HepG2 (cell line): ENCODE data around the gene GJC2. TPM values are rescaled to one million over a fixed set of nuclear protein-coding genes. Genes with fewer than 3 reads are reported as not detected.

Experiments used
- ATAC-seq: fragments of 200-7000 bp; cut with Tn5 transposase; 3 replicates; pipeline ENCODE4 v1.9.1; 2020; ENCODE audit warnings: mild to moderate bottlenecking, moderate library complexity
- BruUV-seq: library from RNA; stranded (reverse); fragments of 400-500 nt; replicated peaks from 2 replicates; lab custom pipeline; 2021; lab: Mats Ljungman, UMichigan
- CTCF ChIA-PET: fragments of 300-600 bp; formaldehyde crosslinking; extraction: SDS; loops from one replicate; lab custom pipeline; 2021; ENCODE audit warnings: low total read pairs, inconsistent platforms, low intra/inter-chr PET ratio; lab: Yijun Ruan, JAX
- POLR2A ChIA-PET: fragments of 350-600 bp; sonication (Branson Sonifier 250); formaldehyde crosslinking; loops from one replicate; lab custom pipeline; 2020; ENCODE audit warnings: antibody characterized with exemption, inconsistent platforms; lab: Yijun Ruan, JAX
- DNase-seq: peaks from one replicate; pipeline ENCODE4 v3.0.0-alpha.2; 2015; ENCODE audit warnings: low spot score
- FAIRE-seq: peaks from 3 replicates; lab custom pipeline; 2011; peaks lifted over from hg19 to GRCh38; lab: Jason Lieb, UNC
- H2AFZ ChIP-seq: one replicate; pipeline ENCODE4 v1.6.1; 2011; ENCODE audit warnings: low read length, inconsistent platforms
- H3K27ac ChIP-seq: fragments of 300-600 bp; 3 replicates; pipeline ENCODE4 v1.8.0; 2011; ENCODE audit warnings: mixed run types, mild to moderate bottlenecking, mixed read lengths, low read length, inconsistent platforms; ENCODE audit not compliant: insufficient read depth; ENCODE audit errors: extremely low read length
- H3K27me3 ChIP-seq, 2 experiments: fragments of 200-600 bp in 1 of 2; 2 replicates in 1 of 2; 3 replicates in 1 of 2; pipeline versions ENCODE4 v1.6.0 to v1.8.0; 2011; ENCODE audit warnings: low read length in 2 of 2, mild to moderate bottlenecking in 2 of 2, moderate library complexity in 2 of 2, inconsistent platforms in 1 of 2; ENCODE audit not compliant: insufficient read depth in 2 of 2, control insufficient read depth in 1 of 2
- H3K36me3 ChIP-seq, 2 experiments: fragments of 200-600 bp in 1 of 2; replicated peaks in 1 of 2; 2 replicates in 1 of 2; 3 replicates in 1 of 2; pipeline versions ENCODE4 v1.5.1 to v1.8.0; 2011; ENCODE audit warnings: low read length in 2 of 2, inconsistent platforms in 1 of 2; ENCODE audit not compliant: insufficient read depth in 2 of 2, control insufficient read depth in 1 of 2
- H3K4me1 ChIP-seq: 2 replicates; pipeline ENCODE4 v1.5.1; 2012; ENCODE audit warnings: low read length, inconsistent platforms; ENCODE audit not compliant: insufficient read depth
- H3K4me2 ChIP-seq: 2 replicates; pipeline ENCODE4 v1.6.0; 2011; ENCODE audit warnings: low read depth, low read length, inconsistent platforms
- H3K4me3 ChIP-seq, 3 experiments: fragments of 200-600 bp in 1 of 3; sonication (generic), shearing (Covaris generic) in 1 of 3; replicated peaks in 1 of 3; 2 replicates each; pipeline ENCODE4 v1.5.1; 2011 to 2016; ENCODE audit warnings: low read length in 3 of 3, inconsistent platforms in 2 of 3, low read depth in 2 of 3, mild to moderate bottlenecking in 2 of 3, control low read depth in 1 of 3, mixed read lengths in 1 of 3; ENCODE audit not compliant: insufficient read depth in 1 of 3
- H3K79me2 ChIP-seq: one replicate; pipeline ENCODE4 v1.6.1; 2011; ENCODE audit warnings: low read length, inconsistent platforms; ENCODE audit not compliant: insufficient read depth
- H3K9ac ChIP-seq: 2 replicates; pipeline ENCODE4 v1.6.0; 2011; ENCODE audit warnings: mild to moderate bottlenecking, low read depth, low read length, inconsistent platforms; ENCODE audit not compliant: insufficient read depth
- H3K9me3 ChIP-seq: 2 replicates; pipeline ENCODE4 v1.5.1; 2012; ENCODE audit warnings: mild to moderate bottlenecking, low read length
- H4K20me1 ChIP-seq: 2 replicates; pipeline ENCODE4 v1.6.0; 2011; ENCODE audit warnings: inconsistent platforms, mild to moderate bottlenecking, low read length, moderate library complexity; ENCODE audit not compliant: insufficient read depth
- MZF1 ChIP-seq: sonication (generic); formaldehyde crosslinking; IDR thresholded peaks from 2 replicates; pipeline ENCODE4 v1.8.1; 2023; ENCODE audit warnings: mild to moderate bottlenecking, missing genetic modification reagents, borderline replicate concordance
- NFRKB ChIP-seq: fragments of 450-650 bp; IDR thresholded peaks from 2 replicates; pipeline ENCODE4 v1.6.1; 2017
- ZNF235 ChIP-seq: sonication (generic); formaldehyde crosslinking; IDR thresholded peaks from 2 replicates; pipeline ENCODE4 v1.8.1; 2023; ENCODE audit warnings: mild to moderate bottlenecking, missing genetic modification reagents, borderline replicate concordance
- WGBS: methylation state at CpG from one replicate; pipeline ENCODE4 v1.1.6; 2017; ENCODE audit warnings: low lambda C conversion rate; 5-methylcytosine and 5-hydroxymethylcytosine counted together
- in situ Hi-C: cut with HindIII; loops from 2 replicates; pipeline ENCODE4 v1.10.0; 2017; ENCODE audit warnings: low pct_unique_long_range_greater_than_20kb; ENCODE audit not compliant: extremely low pct_ligation_motif_present
- intact Hi-C: fragments of 100-400 bp; cut with micrococcal nuclease; formaldehyde crosslinking; loops from one replicate; pipeline ENCODE4 v1.10.0; 2022; ENCODE audit not compliant: unreplicated experiment
- polyA plus RNA-seq, 8 experiments: library from polyadenylated mRNA; depleted of rRNA in 3 of 8; stranded (reverse) in 7 of 8; unstranded in 1 of 8; fragments of >200 nt; fragmentation: Illumina TruSeq in 4 of 8; extraction: Trizol in 4 of 8; gene quantifications; 2 replicates each; pipeline versions ENCODE4 v1.2.1 to v1.2.3, GENCODE V29; 2011 to 2016; ENCODE audit warnings: low read depth in 4 of 8, missing spikeins in 1 of 8, mixed read lengths in 1 of 8; ENCODE audit not compliant: insufficient read depth in 1 of 8
- total RNA-seq, 5 experiments: library from RNA; depleted of rRNA; stranded (reverse); fragments of >200 nt; fragmentation: Illumina TruSeq; extraction: Trizol; gene quantifications; 2 replicates each; pipeline ENCODE4 v1.2.3, GENCODE V29; 2016; ENCODE audit warnings: low read depth in 1 of 5

GJC2 gene
- total and polyA plus RNA-seq, 2 of the 13 experiments (the other 11 are each of a cell fraction or from before 2014, with no cell fraction given) = 1.6 to 3.8 TPM

GRCh38 chr1:228131766-228132165 is 18.0 kb upstream of the GJC2 start:
- Histone ChIP-seq H3K27me3 (peaks cover 0 to 8% of the 10 kb centered on the region in 2 experiments; a peak in 2 of 5 replicates), H3K4me3 (no peak overlapping the region; a peak in 1 of 6 replicates), H3K4me1 (0 out of 2 replicates have a peak, but pooled peaks cover 4% of the 10 kb centered on the region), H3K9ac (no peak overlapping the region), H3K9me3 (no peaks in the 10 kb centered on the region), H3K27ac (no peak overlapping the region), H3K4me2 (no peak overlapping the region), H4K20me1 (no peaks in the 10 kb centered on the region), H3K79me2 (no peaks in the 10 kb centered on the region), H3K36me3 (no peaks in the 10 kb centered on the region), H2AFZ (no peak overlapping the region)
- ATAC-seq = no peak
- DNase-seq = no peak
- ChIA-PET POLR2A (no interaction called here), CTCF (interaction anchor here (1.5 to 1.8 kb wide), 2 partner anchors 34 to 60 kb away, joined by 7 to 12 read pairs; partner anchors contain the start of gene IBA57)
- 2% methylated on average over 2 of the region's 2 CpGs for WGBS
- no peak for FAIRE-seq
- TF ChIP-seq NFRKB (no peak), ZNF235 (CRISPR knock-in tag) (no peak)
- in situ Hi-C loops = no loop called here
- intact Hi-C loops = loop anchor here (1.0 to 2.0 kb wide), 4 partner anchors 9 to 60 kb away; partner anchors contain the start of gene GUK1
- BruUV-seq = no TSS peak

GRCh38 chr1:228134591-228134990 is 15.1 kb upstream of the GJC2 start:
- Histone ChIP-seq H3K27me3 (peaks cover 0 to 8% of the 10 kb centered on the region in 2 experiments; a peak in 2 of 5 replicates), H4K20me1 (no peaks in the 10 kb centered on the region), H2AFZ (no peak overlapping the region), H3K4me3 (no peak overlapping the region), H3K4me1 (peaks cover 9% of the 10 kb centered on the region), H3K27ac (no peak overlapping the region), H3K9me3 (no peaks in the 10 kb centered on the region), H3K4me2 (no peak overlapping the region), H3K9ac (no peak overlapping the region), H3K36me3 (no peaks in the 10 kb centered on the region), H3K79me2 (no peaks in the 10 kb centered on the region)
- 34% methylated on average over 11 of the region's 12 CpGs for WGBS
- intact Hi-C loops (no loop called here), in situ Hi-C loops (no loop called here)
- no TSS peak for BruUV-seq
- POLR2A ChIA-PET = interaction anchor here (1.1 kb wide), 1 partner anchor 31 kb away, joined by 3 read pairs; the partner anchor contains the start of gene IBA57
- ATAC-seq (no peak), DNase-seq (no peak), FAIRE-seq (no peak)
- CTCF ChIA-PET = no interaction called here
- TF ChIP-seq MZF1 (CRISPR knock-in tag) = no peak
